Aorta (tissue), 5 donors: ENCODE measurements around the gene WDFY1. TPM values are rescaled to one million over a fixed set of nuclear protein-coding genes. Genes with fewer than 3 reads are reported as not detected.

ENCODE experiments used
- ATAC-seq: fragments of 200-7000 bp; cut with Tn5 transposase; one replicate; pipeline ENCODE4 v1.9.1; 2022; ENCODE audit warnings: moderate library complexity; ENCODE audit not compliant: low FRiP score
- DNase-seq, 2 donors: peaks; one replicate each; pipeline ENCODE4 v3.0.0-alpha.2; 2020
- H3K27ac ChIP-seq, 2 donors: one replicate each; pipeline ENCODE4 v1.5.1; 2013; ENCODE audit warnings: low read length in 2 of 2, mild to moderate bottlenecking in 2 of 2, moderate library complexity in 2 of 2, control low read depth in 1 of 2, inconsistent platforms in 1 of 2, low read depth in 1 of 2
- H3K27me3 ChIP-seq, 2 donors: one replicate each; pipeline ENCODE4 v1.6.1; 2013; ENCODE audit warnings: control low read depth in 1 of 2, low read length in 1 of 2, mild to moderate bottlenecking in 1 of 2, moderate library complexity in 1 of 2; ENCODE audit not compliant: insufficient read depth in 2 of 2, control insufficient read depth in 1 of 2
- H3K36me3 ChIP-seq, 2 donors: one replicate each; pipeline ENCODE4 v1.6.1; 2013; ENCODE audit warnings: control low read depth in 1 of 2, low read length in 1 of 2, mild to moderate bottlenecking in 1 of 2; ENCODE audit not compliant: insufficient read depth in 2 of 2, control insufficient read depth in 1 of 2
- H3K4me1 ChIP-seq, 2 donors: one replicate each; pipeline ENCODE4 v1.6.1; 2013; ENCODE audit warnings: low read length in 2 of 2, control low read depth in 1 of 2, mild to moderate bottlenecking in 1 of 2, moderate library complexity in 1 of 2; ENCODE audit not compliant: insufficient read depth in 2 of 2, control insufficient read depth in 1 of 2
- H3K4me3 ChIP-seq, 2 donors: one replicate each; pipeline ENCODE4 v1.5.1; 2013; ENCODE audit warnings: low read length in 2 of 2, control low read depth in 1 of 2, mild to moderate bottlenecking in 1 of 2
- H3K9me3 ChIP-seq: one replicate; pipeline ENCODE4 v1.6.1; 2013; ENCODE audit warnings: mild to moderate bottlenecking, low read length; ENCODE audit not compliant: control insufficient read depth
- WGBS, 2 donors: extraction: QIAGEN DNeasy Blood & Tissue Kit; methylation state at CpG; one replicate each; pipeline ENCODE4 v1.1.7; 2013; 5-methylcytosine and 5-hydroxymethylcytosine counted together
- intact Hi-C, 2 donors: fragments of 100-400 bp; cut with DNase I; formaldehyde crosslinking; loops; one replicate each; pipeline versions ENCODE4 v1.14.2 to v1.15.0; 2022
- polyA plus RNA-seq, 2 donors: library from polyadenylated mRNA; stranded (reverse); fragments of 200-250 nt; gene quantifications; one replicate each; pipeline ENCODE4 v1.2.3, GENCODE V29; 2013
- total RNA-seq, 2 donors: library from RNA; stranded (reverse); fragmentation: NEBNext Ultra II Directional; extraction: Animal tissue kit (Norgen Biotek cat#: 25700); gene quantifications; one replicate each; pipeline ENCODE4 v1.2.1, GENCODE V29; 2021
- donor health status: healthy with polysubstance abuse.
- donor health status: Bipolar disorder and iron deficiency.
- donor health status: DM: no; HTN: no; CAD: no.
- donor health status: DM: no; HTN: no; CAD: no.
- donor health status: DM: yes; HTN: yes; CAD: no.

The WDFY1 gene
- total and polyA plus RNA-seq, 4 donors: 17.4 to 56.5 (median 37.1) TPM

GRCh38 chr2:223970343-223971128 lies 25.4 kb upstream of the WDFY1 start:
- Histone ChIP-seq H3K36me3 (peaks cover 0 to 4% of the 10 kb centered on the region in 2 donors), H3K9me3 (no peaks in the 10 kb centered on the region), H3K4me1 (no peaks in the 10 kb centered on the region), H3K27me3 (no peaks in the 10 kb centered on the region), H3K27ac (no peak overlapping the region), H3K4me3 (no peak overlapping the region)
- 58 to 65% methylated on average over 8 of the region's 8 CpGs for WGBS, 2 donors
- peak; percentile 67 for ATAC-seq
- no peak for DNase-seq
- intact Hi-C loops: loop anchor here (2.0 to 5.0 kb wide), 2 partner anchors 312 to 314 kb away; no protein-coding TSS in a partner anchor

GRCh38 chr2:223969856-223970255 lies 24.7 kb upstream of the WDFY1 start:
- Histone ChIP-seq H3K9me3 (no peaks in the 10 kb centered on the region), H3K4me3 (no peak overlapping the region), H3K36me3 (peaks cover 0 to 4% of the 10 kb centered on the region in 2 donors), H3K4me1 (no peaks in the 10 kb centered on the region), H3K27ac (no peak overlapping the region), H3K27me3 (no peaks in the 10 kb centered on the region)
- 81 to 84% methylated on average over 1 of the region's 1 CpG for WGBS, 2 donors
- DNase-seq: no peak
- ATAC-seq: no peak
- intact Hi-C loops: loop anchor here (2.0 to 5.0 kb wide), 2 partner anchors 312 to 315 kb away; no protein-coding TSS in a partner anchor

- no peak overlapping the region for H3K27ac ChIP-seq
- no peaks in the 10 kb centered on the region for H3K9me3 ChIP-seq
- H3K4me1 ChIP-seq: no peaks in the 10 kb centered on the region
- intact Hi-C loops: no loop called here
- H3K27me3 ChIP-seq: no peaks in the 10 kb centered on the region
- DNase-seq (no peak), ATAC-seq (no peak)
- peaks cover 0 to 4% of the 10 kb centered on the region in 2 donors for H3K36me3 ChIP-seq
- no peak overlapping the region for H3K4me3 ChIP-seq
- WGBS, 2 donors: 26 to 58% methylated on average over 2 to 3 of the region's 3 CpGs
Observed at GRCh38 chr2:223969315-223969714, 24.2 kb upstream of the WDFY1 start.

DNA sequence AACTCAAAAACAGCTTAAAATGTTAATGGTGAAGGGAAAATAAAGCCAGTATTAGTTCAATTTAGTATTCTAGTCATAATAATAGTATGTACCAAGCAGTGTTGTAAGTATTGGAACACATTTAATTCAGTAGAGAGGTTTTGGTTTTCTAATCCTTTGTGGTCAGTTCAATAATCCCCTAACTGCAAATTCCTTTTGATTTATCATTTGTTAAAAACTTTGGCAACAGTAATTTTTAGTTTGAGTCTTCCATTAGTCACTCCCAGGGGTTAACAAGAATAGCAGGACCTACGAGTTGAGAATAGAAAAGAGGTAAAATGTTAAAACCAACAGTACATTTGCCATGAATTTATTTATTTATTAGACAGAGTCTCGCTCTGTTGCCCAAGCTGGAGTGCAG lies 22.8 kb upstream of the WDFY1 start:
- Histone ChIP-seq H3K4me1 (no peaks in the 10 kb centered on the region), H3K9me3 (no peaks in the 10 kb centered on the region), H3K36me3 (peaks cover 0 to 4% of the 10 kb centered on the region in 2 donors), H3K27ac (no peak overlapping the region), H3K27me3 (no peaks in the 10 kb centered on the region), H3K4me3 (no peak overlapping the region)
- ATAC-seq (no peak), DNase-seq (no peak)
- 76% methylated on average over 2 of the region's 2 CpGs for WGBS, 2 donors
- intact Hi-C loops: no loop called here

- Histone ChIP-seq H3K27ac (no peak overlapping the region), H3K9me3 (no peaks in the 10 kb centered on the region), H3K4me1 (peaks cover 2 to 12% of the 10 kb centered on the region in 2 donors), H3K36me3 (no peaks in the 10 kb centered on the region), H3K4me3 (no peak overlapping the region), H3K27me3 (no peaks in the 10 kb centered on the region)
- DNase-seq (peak in 1 of 2 donors; percentile 56), ATAC-seq (no peak)
- WGBS, 2 donors: 22 to 23% methylated on average over 5 of the region's 5 CpGs
- intact Hi-C loops: no loop called here
Observed at GRCh38 chr2:223959688-223960087, 14.6 kb upstream of the WDFY1 start.

GRCh38 chr2:223957092-223957851 lies 12.1 kb upstream of the WDFY1 start, which contains the start of gene MRPL44:
Gene MRPL44 (plus strand): TSS chr2:223957463. CDS start chr2:223957473, 10 bp downstream.
- Histone ChIP-seq H3K36me3 (no peaks in the 10 kb centered on the region), H3K27ac (peak within 1 kb of the TSS; percentile 88 to 96), H3K4me3 (peak within 1 kb of the TSS; percentile 75 to 98), H3K9me3 (no peaks in the 10 kb centered on the region), H3K4me1 (peaks cover 2 to 12% of the 10 kb centered on the region in 2 donors), H3K27me3 (no peaks in the 10 kb centered on the region)
- DNase-seq: peak; percentile 97 to 99
- intact Hi-C loops: loop anchor here in 1 of 2 donors (1.0 kb wide), 1 partner anchor 12 kb away; the partner anchor contains the start of gene WDFY1
- peak; percentile 100 for ATAC-seq
- WGBS, 2 donors: 0 to 1% methylated on average over 62 to 65 of the region's 65 CpGs

DNA sequence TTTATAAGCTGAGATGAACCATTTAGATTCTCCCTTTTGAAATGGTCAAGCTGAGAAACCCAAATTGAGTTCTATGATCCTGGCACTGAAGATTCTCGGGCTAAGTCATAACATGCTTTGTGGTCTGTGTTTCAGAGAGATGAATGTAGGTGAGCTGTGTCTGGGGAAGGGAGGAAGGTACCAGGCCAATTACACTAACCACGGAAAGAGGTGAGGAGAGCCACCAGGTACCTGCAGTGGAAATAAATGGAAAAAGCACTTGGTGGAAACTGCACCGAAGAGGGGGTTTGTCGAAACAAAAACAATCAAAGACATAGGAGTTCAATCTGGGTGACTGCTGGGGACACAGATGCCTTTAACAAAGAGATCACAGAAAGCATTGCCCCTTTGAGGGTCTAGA lies 11.2 kb upstream of the WDFY1 start:
- H3K9me3 ChIP-seq: no peaks in the 10 kb centered on the region
- H3K4me1 ChIP-seq: peaks cover 2 to 11% of the 10 kb centered on the region in 2 donors
- DNase-seq (no peak), ATAC-seq (no peak)
- 57 to 68% methylated on average over 4 of the region's 4 CpGs for WGBS, 2 donors
- intact Hi-C loops: no loop called here
- H3K27ac ChIP-seq: peak overlapping the region; percentile 88 to 96
- no peaks in the 10 kb centered on the region for H3K27me3 ChIP-seq
- H3K36me3 ChIP-seq: no peaks in the 10 kb centered on the region
- H3K4me3 ChIP-seq: no peak overlapping the region

GRCh38 chr2:223954401-223954800 lies 9.3 kb upstream of the WDFY1 start:
- H3K4me1 ChIP-seq: no peaks in the 10 kb centered on the region
- DNase-seq (no peak), ATAC-seq (no peak)
- H3K27me3 ChIP-seq: no peaks in the 10 kb centered on the region
- no peaks in the 10 kb centered on the region for H3K36me3 ChIP-seq
- H3K4me3 ChIP-seq: no peak overlapping the region
- intact Hi-C loops: no loop called here
- H3K27ac ChIP-seq: no peak overlapping the region
- no peaks in the 10 kb centered on the region for H3K9me3 ChIP-seq
- WGBS, 2 donors: 92 to 93% methylated on average over 3 of the region's 3 CpGs
